ENCODE results near the gene KDM4F. TPM values are rescaled to one million over a fixed set of nuclear protein-coding genes. Genes with fewer than 3 reads are reported as not detected.

KDM4F gene
- total RNA-seq, 1 donor from 2014 or later, result not detected

DNA sequence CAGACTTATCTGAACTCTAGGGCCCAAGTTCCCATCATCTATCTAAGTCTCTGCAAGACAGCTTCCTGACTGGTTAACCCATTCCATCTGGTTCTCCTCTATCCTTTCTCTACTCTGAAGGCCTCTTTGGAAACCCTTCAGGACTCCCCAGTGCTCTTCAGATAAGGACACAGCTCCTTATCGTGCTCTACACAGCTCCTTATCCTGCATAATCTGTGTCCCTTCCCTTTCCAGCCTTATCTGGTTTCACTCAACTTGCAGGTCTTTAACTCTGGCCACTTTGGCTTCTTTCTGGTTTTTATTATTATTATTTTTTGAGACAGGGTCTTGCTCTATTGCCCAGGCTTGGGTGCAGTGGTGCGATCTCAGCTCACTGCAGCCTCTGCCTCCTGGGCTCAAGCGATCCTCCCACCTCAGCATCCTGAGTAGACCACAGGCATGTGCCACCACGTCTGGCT, 51.0 kb downstream of the KDM4F start:
- intact Hi-C loops (cut with DNase I), result no loop called here
- DNase-seq (no peak), ATAC-seq (no peak)
- TF ChIP-seq, protein P1, sequence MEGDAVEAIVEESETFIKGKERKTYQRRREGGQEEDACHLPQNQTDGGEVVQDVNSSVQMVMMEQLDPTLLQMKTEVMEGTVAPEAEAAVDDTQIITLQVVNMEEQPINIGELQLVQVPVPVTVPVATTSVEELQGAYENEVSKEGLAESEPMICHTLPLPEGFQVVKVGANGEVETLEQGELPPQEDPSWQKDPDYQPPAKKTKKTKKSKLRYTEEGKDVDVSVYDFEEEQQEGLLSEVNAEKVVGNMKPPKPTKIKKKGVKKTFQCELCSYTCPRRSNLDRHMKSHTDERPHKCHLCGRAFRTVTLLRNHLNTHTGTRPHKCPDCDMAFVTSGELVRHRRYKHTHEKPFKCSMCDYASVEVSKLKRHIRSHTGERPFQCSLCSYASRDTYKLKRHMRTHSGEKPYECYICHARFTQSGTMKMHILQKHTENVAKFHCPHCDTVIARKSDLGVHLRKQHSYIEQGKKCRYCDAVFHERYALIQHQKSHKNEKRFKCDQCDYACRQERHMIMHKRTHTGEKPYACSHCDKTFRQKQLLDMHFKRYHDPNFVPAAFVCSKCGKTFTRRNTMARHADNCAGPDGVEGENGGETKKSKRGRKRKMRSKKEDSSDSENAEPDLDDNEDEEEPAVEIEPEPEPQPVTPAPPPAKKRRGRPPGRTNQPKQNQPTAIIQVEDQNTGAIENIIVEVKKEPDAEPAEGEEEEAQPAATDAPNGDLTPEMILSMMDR (IDR thresholded peaks at IDR 0.05), result no peak
- Histone ChIP-seq H3K27me3 (no peaks in the 10 kb centered on the region), H3K9me3 (no peaks in the 10 kb centered on the region), H3K27ac (no peak overlapping the region), H3K4me3 (no peak overlapping the region), H3K4me1 (no peaks in the 10 kb centered on the region), H3K36me3 (no peaks in the 10 kb centered on the region)

Other genes starting within 250 kb of the KDM4F start
- 53.9 TPM for gene CWC15, start 75.9 kb upstream of the KDM4F start, total RNA-seq
- 0.52 TPM for gene KDM4D, start 75.7 kb upstream of the KDM4F start, total RNA-seq
- not detected for gene KDM4E, start 24.2 kb upstream of the KDM4F start, total RNA-seq
- 42.2 TPM for gene SRSF8, start 17.5 kb downstream of the KDM4F start, total RNA-seq
- gene ENDOD1, start 40.4 kb downstream of the KDM4F start, total RNA-seq, result 32.2 TPM
- 43.5 TPM for gene SESN3, start 181.8 kb downstream of the KDM4F start, total RNA-seq

Data from upper lobe of right lung (tissue), 1 donor.